ENCODE results near the gene ALDH1A2.

- TF ChIP-seq, protein P1, sequence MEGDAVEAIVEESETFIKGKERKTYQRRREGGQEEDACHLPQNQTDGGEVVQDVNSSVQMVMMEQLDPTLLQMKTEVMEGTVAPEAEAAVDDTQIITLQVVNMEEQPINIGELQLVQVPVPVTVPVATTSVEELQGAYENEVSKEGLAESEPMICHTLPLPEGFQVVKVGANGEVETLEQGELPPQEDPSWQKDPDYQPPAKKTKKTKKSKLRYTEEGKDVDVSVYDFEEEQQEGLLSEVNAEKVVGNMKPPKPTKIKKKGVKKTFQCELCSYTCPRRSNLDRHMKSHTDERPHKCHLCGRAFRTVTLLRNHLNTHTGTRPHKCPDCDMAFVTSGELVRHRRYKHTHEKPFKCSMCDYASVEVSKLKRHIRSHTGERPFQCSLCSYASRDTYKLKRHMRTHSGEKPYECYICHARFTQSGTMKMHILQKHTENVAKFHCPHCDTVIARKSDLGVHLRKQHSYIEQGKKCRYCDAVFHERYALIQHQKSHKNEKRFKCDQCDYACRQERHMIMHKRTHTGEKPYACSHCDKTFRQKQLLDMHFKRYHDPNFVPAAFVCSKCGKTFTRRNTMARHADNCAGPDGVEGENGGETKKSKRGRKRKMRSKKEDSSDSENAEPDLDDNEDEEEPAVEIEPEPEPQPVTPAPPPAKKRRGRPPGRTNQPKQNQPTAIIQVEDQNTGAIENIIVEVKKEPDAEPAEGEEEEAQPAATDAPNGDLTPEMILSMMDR (IDR thresholded peaks at IDR 0.05; ENCODE audit: low read depth, low read length, poor library complexity, severe bottlenecking): no peak
- TF ChIP-seq EZH2phosphoT487 (IDR thresholded peaks at IDR 0.05; ENCODE audit: borderline replicate concordance, low read length): no peak
These were observed 96.2 kb downstream of the ALDH1A2 start for GRCh38 chr15:57969355-57969754.
